CD4-positive, alpha-beta T cell treated with Interleukin-12 subunit alpha and Interleukin-12 subunit beta, for 1 hour (primary cell): Measurements from ENCODE around the gene UBAP2L.
"Not testable (repeated sequence)": the region's sequence is repeated elsewhere in the genome, so short reads cannot be mapped to it uniquely, and the experiment has no call there.

Experiments
- DNase-seq: peaks from one replicate; pipeline ENCODE4 v3.0.0-alpha.2; 2020

UBAP2L gene

GRCh38 chr1:154198756-154199562 is 21.8 kb upstream of the UBAP2L start:
- DNase-seq = peak; percentile 72

GRCh38 chr1:154199563-154199879 is 21.2 kb upstream of the UBAP2L start:
- DNase-seq = no peak

GRCh38 chr1:154205778-154206177 is 15.0 kb upstream of the UBAP2L start:
- DNase-seq = not testable (repeated sequence)

GRCh38 chr1:154206196-154206595 is 14.6 kb upstream of the UBAP2L start, which contains the start of gene CFAP141:
Gene CFAP141, minus strand, starts transcription at chr1:154206333. Its CDS starts 26 bp downstream, at chr1:154206307.
- peak; percentile 20 for DNase-seq

- no peak for DNase-seq
These were observed 13.5 kb upstream of the UBAP2L start for GRCh38 chr1:154207262-154207661.

GRCh38 chr1:154208677-154209388 is 11.9 kb upstream of the UBAP2L start:
- no peak for DNase-seq

GRCh38 chr1:154212083-154212482 is 8.7 kb upstream of the UBAP2L start:
- no peak for DNase-seq

- no peak for DNase-seq
These were observed 7.5 kb upstream of the UBAP2L start for GRCh38 chr1:154213274-154213673.

GRCh38 chr1:154218545-154218944 is 2.2 kb upstream of the UBAP2L start:
- no peak for DNase-seq

- no peak for DNase-seq
These were observed 1.2 kb upstream of the UBAP2L start for GRCh38 chr1:154219541-154219940.

GRCh38 chr1:154220970-154221277 is 169 bp downstream of the UBAP2L start:
- DNase-seq = no peak

GRCh38 chr1:154221278-154222001 is 685 bp downstream of the UBAP2L start:
- DNase-seq = peak; percentile 79

GRCh38 chr1:154222518-154222917 is 1.8 kb downstream of the UBAP2L start:
- DNase-seq = no peak

- no peak for DNase-seq
These were observed 2.2 kb downstream of the UBAP2L start for GRCh38 chr1:154222918-154223317.

GRCh38 chr1:154223621-154224020 is 2.9 kb downstream of the UBAP2L start:
- no peak for DNase-seq

GRCh38 chr1:154225370-154225769 is 4.6 kb downstream of the UBAP2L start:
- DNase-seq = no peak

- DNase-seq = not testable (repeated sequence)
These were observed 10.4 kb downstream of the UBAP2L start for GRCh38 chr1:154231112-154231511.

- DNase-seq = not testable (repeated sequence)
These were observed 12.4 kb downstream of the UBAP2L start for GRCh38 chr1:154233127-154233526.

- DNase-seq = no peak
These were observed 16.1 kb downstream of the UBAP2L start for GRCh38 chr1:154236855-154237254.

GRCh38 chr1:154237435-154237834 is 16.7 kb downstream of the UBAP2L start:
- DNase-seq = no peak

- no peak for DNase-seq
These were observed 17.2 kb downstream of the UBAP2L start for GRCh38 chr1:154237880-154238506.

- no peak for DNase-seq
These were observed 18.7 kb downstream of the UBAP2L start for GRCh38 chr1:154239491-154239890.

GRCh38 chr1:154240294-154240833 is 19.6 kb downstream of the UBAP2L start:
- DNase-seq = no peak
